Psoas muscle (tissue), 8 donors: ENCODE results near the gene SUCLA2. TPM values are rescaled to one million over a fixed set of nuclear protein-coding genes. Genes with fewer than 3 reads are reported as not detected.

ENCODE experiments used
- ATAC-seq, 4 donors: fragments of 200-7000 bp; cut with Tn5 transposase; one replicate each; pipeline ENCODE4 v1.9.1; 2020; ENCODE audit warnings: moderate library complexity in 3 of 4, mild to moderate bottlenecking in 2 of 4
- DNase-seq, 2 donors: peaks; one replicate each; pipeline ENCODE4 v3.0.0-alpha.2; 2020
- H3K27ac ChIP-seq: fragments of 200-600 bp; one replicate; pipeline ENCODE4 v1.8.0; 2022
- H3K27me3 ChIP-seq, 3 donors: fragments of 200-600 bp in 1 of 3; one replicate each; pipeline versions ENCODE4 v1.6.1 to v1.8.0; 2013 to 2022; ENCODE audit warnings: low read length in 2 of 3, mild to moderate bottlenecking in 2 of 3, moderate library complexity in 1 of 3; ENCODE audit not compliant: insufficient read depth in 3 of 3
- H3K36me3 ChIP-seq, 2 donors: fragments of 200-600 bp in 1 of 2; one replicate each; pipeline versions ENCODE4 v1.6.1 to v1.8.0; 2013 to 2022; ENCODE audit warnings: low read depth in 1 of 2, mild to moderate bottlenecking in 1 of 2, moderate library complexity in 1 of 2; ENCODE audit not compliant: insufficient read depth in 1 of 2
- H3K4me1 ChIP-seq: fragments of 200-600 bp; one replicate; pipeline ENCODE4 v1.8.0; 2022
- H3K4me3 ChIP-seq: fragments of 200-600 bp; one replicate; pipeline ENCODE4 v1.8.0; 2022; ENCODE audit warnings: mild to moderate bottlenecking
- H3K9me3 ChIP-seq: fragments of 200-600 bp; one replicate; pipeline ENCODE4 v1.8.0; 2022
- CTCF ChIP-seq: fragments of 200-600 bp; IDR thresholded peaks from one replicate; pipeline ENCODE4 v1.8.0; 2022; ENCODE audit warnings: antibody characterized with exemption
- WGBS, 3 donors: extraction: QIAGEN DNeasy Blood & Tissue Kit; methylation state at CpG; one replicate each; pipeline versions ENCODE4 v1.1.6 to v1.1.7; 2013; 5-methylcytosine and 5-hydroxymethylcytosine counted together
- intact Hi-C, 2 donors: fragments of 100-400 bp; cut with DNase I; formaldehyde crosslinking; loops; one replicate each; pipeline versions ENCODE4 v1.11.0 to v1.14.2; 2022
- polyA plus RNA-seq, 3 donors: library from polyadenylated mRNA; stranded (reverse); fragments of 200-250 nt; gene quantifications; one replicate each; pipeline ENCODE4 v1.2.3, GENCODE V29; 2013
- total RNA-seq, 4 donors: library from RNA; stranded (reverse); fragmentation: NEBNext Ultra II Directional in 2 of 4; extraction: Animal tissue kit (Norgen Biotek cat#: 25700) in 2 of 4; gene quantifications; one replicate each; pipeline versions ENCODE4 v1.2.1 to v1.2.4, GENCODE V29; 2021 to 2023
- donor health status: healthy with polysubstance abuse.
- donor health status: DM: no; HTN: no; CAD: no; lungs with moderate emphysema.
- donor health status: Bipolar disorder and iron deficiency.
- donor health status: healthy.
- donor health status: DM: yes; HTN: yes; CAD: no.
- donor health status: DM: no; HTN: no; CAD: no.
- donor health status: DM: no; HTN: no; CAD: no.
- donor health status: DM: yes; HTN: yes; CAD: no.

The SUCLA2 gene
- total and polyA plus RNA-seq, 7 donors: 83.9 to 131 (median 103) TPM

GRCh38 chr13:47990920-47991466 is 10.1 kb downstream of the SUCLA2 start:
- no peak for ATAC-seq
- no peak for TF ChIP-seq CTCF
- H3K36me3 ChIP-seq: peaks cover 0 to 77% of the 10 kb centered on the region in 2 donors
- DNase-seq: no peak
- H3K27me3 ChIP-seq: no peaks in the 10 kb centered on the region
- WGBS, 3 donors: 69 to 83% (median 79%) methylated on average over 2 of the region's 2 CpGs
- no peaks in the 10 kb centered on the region for H3K4me1 ChIP-seq
- H3K27ac ChIP-seq: no peak overlapping the region
- intact Hi-C loops: no loop called here
- H3K9me3 ChIP-seq: no peaks in the 10 kb centered on the region
- no peak overlapping the region for H3K4me3 ChIP-seq

- DNase-seq: no peak
- no peaks in the 10 kb centered on the region for H3K9me3 ChIP-seq
- 39 to 97% (median 90%) methylated on average over 1 of the region's 1 CpG for WGBS, 3 donors
- H3K27me3 ChIP-seq: no peaks in the 10 kb centered on the region
- no peak overlapping the region for H3K4me3 ChIP-seq
- TF ChIP-seq CTCF: no peak
- no peak overlapping the region for H3K27ac ChIP-seq
- peaks cover 0 to 77% of the 10 kb centered on the region in 2 donors for H3K36me3 ChIP-seq
- intact Hi-C loops: no loop called here
- ATAC-seq: no peak
- no peaks in the 10 kb centered on the region for H3K4me1 ChIP-seq
Measured at GRCh38 chr13:47990427-47990826, 10.6 kb downstream of the SUCLA2 start.

GRCh38 chr13:47983070-47983469 is 18.0 kb downstream of the SUCLA2 start:
- no peaks in the 10 kb centered on the region for H3K4me1 ChIP-seq
- no peak overlapping the region for H3K4me3 ChIP-seq
- H3K36me3 ChIP-seq: peaks cover 3 to 46% of the 10 kb centered on the region in 2 donors
- DNase-seq: no peak
- intact Hi-C loops: no loop called here
- ATAC-seq: no peak
- H3K27ac ChIP-seq: no peak overlapping the region
- WGBS, 3 donors: 94 to 97% (median 96%) methylated on average over 2 of the region's 2 CpGs
- TF ChIP-seq CTCF: no peak
- H3K27me3 ChIP-seq: no peaks in the 10 kb centered on the region
- peaks cover 3% of the 10 kb centered on the region for H3K9me3 ChIP-seq

GRCh38 chr13:47976325-47976724 is 24.7 kb downstream of the SUCLA2 start:
- H3K27ac ChIP-seq: no peak overlapping the region
- no peak for TF ChIP-seq CTCF

GRCh38 chr13:47964863-47965262 is 36.2 kb downstream of the SUCLA2 start:
- Histone ChIP-seq H3K4me1 (no peaks in the 10 kb centered on the region), H3K4me3 (no peak overlapping the region), H3K36me3 (peaks cover 5 to 75% of the 10 kb centered on the region in 2 donors), H3K27me3 (no peaks in the 10 kb centered on the region), H3K27ac (no peak overlapping the region), H3K9me3 (no peaks in the 10 kb centered on the region)
- WGBS, 3 donors: 94 to 98% (median 97%) methylated on average over 3 of the region's 3 CpGs
- no peak for DNase-seq
- intact Hi-C loops: no loop called here
- no peak for ATAC-seq
- no peak for TF ChIP-seq CTCF

More at GRCh38 chr13:47976325-47976724, 24.7 kb downstream of the SUCLA2 start:
- Histone ChIP-seq H3K9me3 (peaks cover 7% of the 10 kb centered on the region), H3K27me3 (no peaks in the 10 kb centered on the region), H3K36me3 (peaks cover 0 to 31% of the 10 kb centered on the region in 2 donors), H3K4me3 (no peak overlapping the region), H3K4me1 (no peaks in the 10 kb centered on the region)
- 30 to 73% (median 51%) methylated on average over 1 of the region's 1 CpG for WGBS, 3 donors
- ATAC-seq: peak in 1 of 4 donors; percentile 67
- intact Hi-C loops: no loop called here
- no peak for DNase-seq
